Amniotic epithelial cell (primary cell): ENCODE measurements around the gene SLC38A7.

Source experiments
- DNase-seq: peaks from one replicate; pipeline ENCODE4 v3.0.0-alpha.2; 2010; ENCODE audit warnings: low read depth

Gene SLC38A7

DNA sequence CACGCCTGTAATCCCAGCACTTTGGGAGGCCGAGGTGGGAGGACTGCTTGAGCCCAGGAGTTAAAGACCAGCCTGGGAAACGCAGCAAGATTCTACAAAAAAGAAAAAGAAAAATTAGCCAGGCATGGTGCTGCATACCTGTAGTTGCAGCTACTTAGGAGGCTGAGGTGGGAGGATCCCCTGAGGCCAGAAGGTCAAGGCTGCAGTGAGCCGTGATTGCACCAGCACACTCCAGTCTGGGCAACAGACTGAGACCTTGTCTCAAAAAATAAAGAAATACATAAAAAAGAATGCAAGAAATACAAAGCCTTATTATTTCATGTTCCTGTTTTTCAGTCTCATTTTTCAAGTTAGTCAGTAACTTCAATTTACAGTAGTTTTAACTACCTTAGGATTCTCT lies 49.1 kb downstream of the SLC38A7 start:
- DNase-seq: no peak

DNA sequence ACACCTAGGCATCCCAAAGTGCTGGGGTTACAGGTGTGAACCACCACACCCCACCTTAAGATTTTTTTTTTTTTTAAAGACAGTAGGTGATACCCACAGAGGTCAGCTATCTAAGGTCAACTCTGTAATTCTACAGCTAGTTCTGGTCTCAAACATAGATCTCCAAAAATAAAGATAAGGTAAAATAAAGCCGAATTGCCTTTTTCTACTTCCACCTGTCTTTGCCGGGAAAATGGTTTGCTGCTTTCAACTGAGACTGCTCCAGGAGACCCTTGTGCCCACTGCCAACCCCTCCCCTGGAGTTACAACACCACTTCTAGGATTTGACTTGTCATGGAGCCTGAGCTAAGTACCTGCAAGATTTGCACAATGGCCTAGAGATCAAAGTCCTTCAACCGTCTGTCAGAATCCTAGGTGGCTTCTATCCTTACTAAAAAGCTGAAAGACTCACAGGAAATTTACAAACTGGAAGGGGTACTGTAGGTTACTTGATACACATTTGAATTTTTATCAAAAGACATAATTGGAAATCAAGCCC lies 50.2 kb downstream of the SLC38A7 start:
- no peak for DNase-seq

DNA sequence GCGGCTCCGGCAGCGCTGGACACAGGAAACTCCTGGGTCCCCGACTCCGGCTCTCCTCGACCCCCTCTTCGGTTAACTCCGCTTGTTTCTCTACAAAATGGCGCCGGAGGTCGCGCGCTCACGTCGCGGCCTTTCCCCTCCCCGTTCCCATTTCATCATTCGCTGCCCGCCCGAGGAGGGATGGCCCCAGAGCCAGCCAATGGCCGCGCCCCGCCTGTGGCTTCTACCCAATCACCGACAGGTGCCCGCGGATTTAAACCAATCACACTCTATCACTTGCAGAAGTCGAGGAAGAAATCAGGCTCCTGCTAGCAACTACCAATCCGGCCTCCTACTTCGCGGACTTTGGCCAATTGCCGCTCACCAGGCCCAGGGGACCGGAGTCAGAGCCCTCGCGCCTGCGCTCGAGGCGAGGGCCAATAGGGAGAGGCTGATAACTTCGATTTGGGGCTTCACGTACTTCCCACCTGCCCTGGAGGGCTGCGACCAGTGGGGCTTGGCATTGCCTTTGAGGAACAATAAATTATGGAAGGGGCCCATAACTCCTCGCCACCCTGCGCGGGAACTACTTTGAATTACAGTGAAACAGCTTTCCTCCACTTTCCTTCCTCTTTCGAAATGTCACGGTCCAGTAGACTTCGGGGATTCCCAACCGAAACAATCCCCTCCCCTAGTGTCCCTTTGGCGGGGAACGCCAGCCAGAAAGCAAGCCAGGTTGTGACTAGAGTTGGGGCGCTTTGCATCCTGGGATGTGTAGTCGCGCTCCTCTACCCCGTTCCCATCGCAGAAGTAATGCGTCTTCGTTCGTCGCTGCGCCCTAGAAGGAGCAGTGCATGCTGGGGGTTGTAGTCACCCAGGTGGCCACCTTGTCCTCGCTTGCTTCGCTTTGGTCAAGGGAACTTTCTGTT lies 54.6 kb downstream of the SLC38A7 start, which contains the start of gene CNOT1:
Gene CNOT1, minus strand, starts transcription at position 94 of the 908 bp plus-strand sequence. CDS start 30,489 bp downstream, outside the sequence.
- DNase-seq: peak; percentile 100

DNA sequence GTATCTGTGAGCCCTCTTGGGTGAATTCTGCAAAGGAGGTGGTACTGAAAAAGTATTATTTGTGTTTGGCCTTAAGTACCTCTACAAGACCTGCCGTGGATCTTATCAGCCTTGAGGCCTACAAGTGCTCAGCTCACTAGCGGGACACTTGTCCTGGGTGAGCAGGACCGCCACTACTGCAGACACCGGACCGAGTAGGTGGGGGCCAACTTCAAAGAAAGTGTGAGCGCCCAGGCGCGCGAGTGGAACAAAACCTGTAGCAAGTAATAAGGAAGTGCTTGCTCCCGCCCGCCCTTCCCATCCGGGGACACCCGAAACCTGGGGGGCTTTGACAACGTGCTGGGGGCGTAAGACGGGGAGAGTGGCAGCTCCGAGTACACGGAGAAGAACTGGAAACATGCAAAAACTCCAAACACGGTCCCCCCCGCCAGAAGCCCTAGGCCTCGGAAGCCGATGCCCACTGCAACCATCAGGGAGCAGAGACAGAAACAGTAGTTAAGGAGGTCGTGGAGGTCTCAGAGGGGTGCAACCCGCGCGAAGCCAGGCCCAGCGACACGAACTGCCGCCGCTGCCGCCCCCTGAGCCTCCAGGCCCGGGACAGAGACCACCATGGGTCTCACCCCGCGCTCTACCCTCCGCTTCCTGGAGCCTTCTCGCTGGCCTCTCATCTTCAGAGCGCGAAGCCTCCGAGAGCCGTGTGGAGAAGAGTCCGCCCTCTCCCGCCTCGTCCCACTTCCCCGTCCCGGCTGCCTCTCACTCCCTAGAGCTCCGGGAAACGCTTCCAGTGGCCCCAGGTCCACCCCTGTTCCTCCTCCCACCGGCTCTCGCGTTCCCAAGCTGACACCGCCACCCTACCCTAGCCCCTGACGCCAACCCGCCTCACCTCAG lies 55.5 kb downstream of the SLC38A7 start:
- no peak for DNase-seq

DNA sequence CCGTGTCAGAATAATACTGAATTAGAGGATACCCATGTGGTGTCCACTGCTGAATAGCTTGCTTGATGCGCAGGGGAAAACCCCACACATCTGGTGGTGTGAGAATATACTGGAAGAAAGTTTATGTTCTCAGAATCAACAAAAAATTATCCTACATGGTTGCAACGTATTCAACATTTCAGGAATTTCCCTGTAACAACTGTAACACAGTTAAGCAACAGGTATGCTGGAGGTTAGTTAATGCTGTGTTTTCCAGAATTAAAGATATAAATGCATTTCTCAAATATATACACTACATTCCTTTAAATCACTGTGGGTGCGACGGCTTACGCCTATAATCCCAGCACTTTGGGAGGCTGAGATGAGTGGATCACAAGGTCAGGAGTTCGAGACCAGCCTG lies 60.4 kb downstream of the SLC38A7 start:
- no peak for DNase-seq

DNA sequence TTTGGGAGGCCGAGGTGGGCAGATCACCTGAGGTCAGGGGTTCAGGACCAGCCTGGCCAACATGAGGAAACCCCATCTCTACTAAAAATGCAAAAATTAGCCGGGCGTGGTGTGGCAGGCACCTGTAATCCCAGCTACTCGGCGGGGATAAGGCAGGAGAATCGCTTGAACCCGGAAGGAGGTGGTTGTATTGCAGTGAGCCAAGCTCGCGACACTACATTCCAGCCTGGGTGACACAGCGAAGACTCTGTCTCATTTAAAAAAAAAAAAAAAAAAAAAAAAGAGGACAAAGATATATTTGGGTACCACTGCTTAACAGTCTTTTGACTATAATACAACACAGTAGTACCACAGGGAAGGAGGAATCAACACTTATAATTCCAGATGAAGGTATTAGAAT lies 64.2 kb downstream of the SLC38A7 start:
- DNase-seq: no peak

DNA sequence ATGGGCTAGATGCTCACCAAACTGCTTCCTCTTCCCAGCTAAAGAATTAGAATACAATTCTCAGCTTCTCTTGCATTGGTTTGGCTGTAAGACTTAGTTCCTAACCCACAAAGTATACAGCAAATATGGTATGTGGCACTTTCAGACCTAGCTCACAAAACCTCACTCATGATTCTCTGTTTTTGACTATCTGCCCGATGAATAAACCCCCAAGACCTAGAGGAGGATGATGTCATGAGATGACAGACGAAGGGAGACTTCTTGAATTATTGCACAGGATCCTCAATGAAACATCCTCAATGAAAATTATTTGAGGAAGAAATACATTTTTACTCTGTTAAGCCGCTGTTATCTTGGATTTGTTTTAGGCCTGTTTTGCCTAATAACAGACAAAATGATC lies 69.3 kb downstream of the SLC38A7 start:
- peak; percentile 62 for DNase-seq
